Activated naive CD4-positive, alpha-beta T cell treated with anti-CD3 and anti-CD28 coated beads, Interleukin-2, amount 50 U/mL, for 24 hours (primary cell): ENCODE measurements around the gene MFSD6.
"Not testable (repeated sequence)": the region's sequence is repeated elsewhere in the genome, so short reads cannot be mapped to it uniquely, and the experiment has no call there.

Experiments used
- H3K27ac Mint-ChIP-seq: one replicate; pipeline ENCODE4 v1.8.0; 2021; ENCODE audit warnings: mild to moderate bottlenecking, mixed read lengths
- H3K27me3 Mint-ChIP-seq: one replicate; pipeline ENCODE4 v1.8.0; 2021; ENCODE audit warnings: mixed read lengths
- H3K36me3 Mint-ChIP-seq: one replicate; pipeline ENCODE4 v1.8.0; 2021; ENCODE audit warnings: mixed read lengths
- H3K4me1 Mint-ChIP-seq: one replicate; pipeline ENCODE4 v1.8.0; 2021; ENCODE audit warnings: mixed read lengths
- H3K4me3 Mint-ChIP-seq: one replicate; pipeline ENCODE4 v1.8.0; 2021; ENCODE audit warnings: mild to moderate bottlenecking, mixed read lengths
- H3K9me3 Mint-ChIP-seq: one replicate; pipeline ENCODE4 v1.8.0; 2021; ENCODE audit warnings: mixed read lengths

Gene MFSD6

DNA sequence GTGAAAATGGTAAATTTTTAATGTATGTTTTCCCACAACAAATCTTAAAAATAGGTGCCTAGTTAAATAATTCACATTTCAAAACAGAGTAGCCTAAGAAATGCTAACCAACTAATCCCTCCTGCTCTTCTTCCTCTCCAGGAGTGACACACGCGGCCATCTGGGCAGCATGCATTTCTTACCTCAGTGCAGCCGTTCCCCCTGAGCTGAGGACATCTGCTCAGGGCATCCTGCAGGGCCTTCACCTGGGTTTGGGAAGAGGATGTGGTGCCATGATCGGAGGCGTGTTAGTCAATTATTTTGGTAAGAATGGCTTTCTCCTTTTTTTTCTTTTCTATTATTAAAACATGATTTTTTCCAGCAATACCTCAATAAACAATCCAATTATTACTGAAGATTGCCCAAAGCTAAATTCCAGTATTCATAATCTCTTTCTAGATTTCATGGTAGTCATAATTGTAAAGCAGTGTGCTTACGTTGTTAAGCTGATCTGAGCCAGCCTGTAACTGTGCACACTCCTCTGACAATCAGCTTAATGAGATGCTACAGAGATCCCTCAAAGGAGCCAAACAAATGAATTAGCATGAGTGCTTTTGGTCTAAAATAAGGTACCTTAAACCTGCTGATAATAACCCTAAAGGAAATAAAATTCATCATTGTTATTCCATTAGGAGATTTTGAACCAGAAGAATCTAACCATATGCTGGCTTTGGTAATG, 80.5 kb downstream of the MFSD6 start:
- no peaks in the 10 kb centered on the region for H3K27me3 Mint-ChIP-seq
- H3K4me3 Mint-ChIP-seq, result no peak overlapping the region
- peaks cover 46% of the 10 kb centered on the region for H3K36me3 Mint-ChIP-seq
- H3K4me1 Mint-ChIP-seq, result peaks cover 64% of the 10 kb centered on the region
- no peak overlapping the region for H3K27ac Mint-ChIP-seq
- H3K9me3 Mint-ChIP-seq, result peaks cover 13% of the 10 kb centered on the region

DNA sequence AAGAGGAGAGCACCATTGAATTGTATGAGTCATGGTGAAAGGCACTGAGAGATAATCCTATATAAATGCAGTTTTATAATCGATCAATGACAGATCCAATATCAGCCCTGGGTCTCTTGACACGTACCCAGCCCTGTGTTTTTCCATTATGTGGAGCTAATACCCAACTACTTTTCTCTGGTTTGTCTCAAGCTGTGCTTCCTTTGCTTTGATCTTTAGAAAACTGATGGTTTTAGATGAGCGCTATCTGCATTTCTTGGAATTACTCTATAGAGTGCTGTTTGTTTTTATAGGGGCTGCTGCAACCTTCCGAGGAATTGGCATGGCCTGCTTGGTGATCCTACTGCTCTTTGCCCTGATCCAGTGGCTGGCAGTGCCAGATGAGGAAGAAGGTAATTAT, 81.3 kb downstream of the MFSD6 start:
- Mint-ChIP-seq H3K27me3 (no peaks in the 10 kb centered on the region), H3K36me3 (peaks cover 50% of the 10 kb centered on the region), H3K9me3 (peaks cover 13% of the 10 kb centered on the region), H3K27ac (no peak overlapping the region), H3K4me1 (peaks cover 72% of the 10 kb centered on the region), H3K4me3 (no peak overlapping the region)

DNA sequence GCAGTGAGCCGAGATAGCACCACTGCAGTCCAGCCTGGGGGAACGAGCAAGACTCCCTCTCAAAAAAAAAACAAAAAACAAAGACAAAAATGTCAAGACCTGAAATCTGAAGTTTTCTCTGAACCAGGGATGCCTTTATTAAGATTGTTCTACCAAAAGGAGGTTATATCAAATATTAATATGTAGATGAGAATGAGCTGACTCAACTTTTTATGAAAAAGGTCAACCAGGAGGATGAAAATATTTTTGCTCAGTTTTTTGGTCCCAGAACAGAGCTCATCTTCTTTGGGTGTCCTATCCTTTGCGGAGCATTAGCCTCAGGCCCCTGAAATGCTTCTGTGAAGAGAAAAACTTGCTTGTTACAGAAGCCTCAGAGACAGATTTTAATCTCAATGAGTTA, 82.3 kb downstream of the MFSD6 start:
- Mint-ChIP-seq H3K36me3 (peaks cover 55% of the 10 kb centered on the region), H3K9me3 (peaks cover 18% of the 10 kb centered on the region), H3K4me3 (no peak overlapping the region), H3K4me1 (peaks cover 77% of the 10 kb centered on the region), H3K27me3 (no peaks in the 10 kb centered on the region), H3K27ac (no peak overlapping the region)

DNA sequence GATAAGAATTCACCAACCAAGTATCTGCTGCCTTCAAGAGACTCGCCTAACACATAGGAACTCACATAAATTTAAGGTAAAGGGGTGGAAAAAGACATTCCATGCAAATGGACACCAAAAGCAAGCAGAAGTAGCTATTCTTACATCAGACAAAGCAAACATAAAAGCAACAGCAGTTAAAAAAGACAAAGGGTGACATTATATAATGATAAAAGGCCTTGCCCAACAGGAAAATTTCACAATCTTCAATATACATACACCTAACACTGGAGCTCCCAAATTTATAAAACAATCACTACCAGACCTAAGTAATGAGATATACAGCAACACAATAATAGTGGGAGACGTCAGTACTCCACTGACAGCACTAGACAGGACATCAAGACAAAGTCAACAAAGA, 84.9 kb downstream of the MFSD6 start:
- Mint-ChIP-seq H3K4me3 (no peak overlapping the region), H3K9me3 (peaks cover 20% of the 10 kb centered on the region), H3K4me1 (peaks cover 62% of the 10 kb centered on the region), H3K27me3 (no peaks in the 10 kb centered on the region), H3K27ac (peak overlapping the region; percentile 56), H3K36me3 (peaks cover 53% of the 10 kb centered on the region)

DNA sequence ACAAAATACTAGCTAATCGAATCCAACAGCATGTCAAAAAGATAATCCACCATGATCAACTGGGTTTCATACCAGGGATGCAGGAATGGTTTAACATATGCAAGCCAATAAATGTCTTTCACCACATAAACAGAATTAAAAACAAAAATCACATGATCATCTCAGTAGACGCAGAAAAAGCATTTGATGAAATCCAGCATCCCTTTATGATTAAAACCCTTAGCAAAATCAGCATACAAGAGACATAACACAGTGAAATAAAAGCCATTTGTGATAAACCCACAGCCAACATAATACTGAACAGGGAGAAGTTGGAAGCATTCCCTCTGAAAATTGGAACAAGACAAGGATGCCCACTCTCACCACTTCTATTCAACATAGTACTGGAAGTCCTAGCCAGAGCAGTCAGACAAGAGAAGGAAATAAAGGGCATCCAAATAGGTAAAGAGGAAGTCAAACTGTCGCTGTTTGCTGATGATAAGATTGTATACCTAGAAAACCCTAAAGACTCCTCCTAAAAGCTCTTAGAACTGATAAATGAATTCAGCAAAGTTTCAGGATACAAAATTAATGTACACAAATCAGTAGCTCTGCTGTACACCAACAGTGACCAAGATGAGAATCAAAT, 86.6 kb downstream of the MFSD6 start:
- not testable (repeated sequence) for H3K27me3 Mint-ChIP-seq, H3K4me3 Mint-ChIP-seq
- Mint-ChIP-seq H3K27ac (peak overlapping the region; percentile 79), H3K9me3 (peaks cover 20% of the 10 kb centered on the region), H3K4me1 (peaks cover 46% of the 10 kb centered on the region), H3K36me3 (peaks cover 44% of the 10 kb centered on the region)

DNA sequence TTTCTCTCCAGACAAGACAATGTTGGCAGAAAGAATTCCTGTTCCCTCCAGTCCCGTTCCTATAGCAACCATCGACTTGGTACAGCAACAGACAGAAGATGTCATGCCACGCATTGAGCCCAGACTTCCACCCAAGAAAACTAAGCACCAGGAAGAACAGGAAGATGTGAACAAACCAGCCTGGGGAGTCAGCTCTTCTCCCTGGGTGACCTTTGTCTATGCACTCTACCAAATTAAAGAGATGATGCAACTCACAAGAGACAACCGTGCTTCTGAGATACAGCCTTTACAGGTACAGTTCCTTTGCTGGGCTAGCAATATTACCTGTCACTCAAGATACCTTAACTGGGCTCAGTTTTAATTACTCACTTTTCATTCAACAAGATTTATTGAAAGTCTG, 89.3 kb downstream of the MFSD6 start:
- H3K27ac Mint-ChIP-seq, result no peak overlapping the region
- peaks cover 9% of the 10 kb centered on the region for H3K9me3 Mint-ChIP-seq

DNA sequence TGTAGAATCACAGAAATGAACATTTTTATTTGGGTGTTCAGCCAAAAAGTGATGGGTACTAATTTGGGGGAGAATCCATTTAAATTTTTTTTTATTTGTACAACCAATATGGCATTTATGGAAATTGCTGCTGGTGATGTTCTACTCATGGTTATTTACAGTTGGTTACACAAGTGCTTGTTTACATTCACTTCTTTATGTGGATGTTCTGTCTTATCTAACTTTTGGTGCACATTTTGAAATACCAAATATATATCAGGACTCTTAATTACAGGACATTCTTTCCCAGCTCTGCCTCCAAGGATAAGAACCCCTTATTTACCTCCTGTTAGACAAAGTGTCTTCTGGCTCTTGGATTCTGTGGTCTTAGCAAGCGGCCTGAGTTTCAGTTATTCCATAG, 91.1 kb downstream of the MFSD6 start:
- no peak overlapping the region for H3K27ac Mint-ChIP-seq
- peaks cover 7% of the 10 kb centered on the region for H3K9me3 Mint-ChIP-seq
- H3K4me3 Mint-ChIP-seq, result no peak overlapping the region
- H3K36me3 Mint-ChIP-seq, result peaks cover 27% of the 10 kb centered on the region
- H3K4me1 Mint-ChIP-seq, result peaks cover 37% of the 10 kb centered on the region
- no peaks in the 10 kb centered on the region for H3K27me3 Mint-ChIP-seq

More for the DNA sequence above, 89.3 kb downstream of the MFSD6 start:
- Mint-ChIP-seq H3K4me1 (peaks cover 48% of the 10 kb centered on the region), H3K36me3 (peaks cover 36% of the 10 kb centered on the region), H3K27me3 (no peaks in the 10 kb centered on the region), H3K4me3 (no peak overlapping the region)

DNA sequence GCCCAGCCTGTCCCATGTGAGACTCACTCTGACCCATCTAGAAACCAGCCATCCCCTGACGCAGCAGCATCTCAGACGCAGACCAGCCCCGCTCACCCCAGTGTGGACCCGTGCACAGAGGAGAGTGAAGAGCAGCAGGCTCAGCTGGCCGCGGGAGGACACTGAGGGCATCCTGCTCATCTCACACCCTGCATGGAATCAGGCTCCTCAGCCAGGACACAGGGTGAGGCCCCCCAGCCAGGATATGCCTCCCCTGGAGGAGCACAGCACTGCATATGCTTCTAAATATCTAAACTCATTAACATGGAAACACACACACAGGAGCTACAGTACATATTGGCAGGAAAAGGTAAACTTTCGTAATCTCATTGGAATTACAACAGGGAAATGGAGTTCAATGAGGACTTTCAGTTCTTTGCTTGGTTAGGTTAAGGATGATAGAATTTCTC, 91.9 kb downstream of the MFSD6 start:
- peak overlapping the region; percentile 11 for H3K27ac Mint-ChIP-seq
- H3K4me1 Mint-ChIP-seq, result peaks cover 29% of the 10 kb centered on the region
- H3K4me3 Mint-ChIP-seq, result no peak overlapping the region
- no peaks in the 10 kb centered on the region for H3K27me3 Mint-ChIP-seq
- H3K9me3 Mint-ChIP-seq, result peaks cover 7% of the 10 kb centered on the region
- peaks cover 26% of the 10 kb centered on the region for H3K36me3 Mint-ChIP-seq

DNA sequence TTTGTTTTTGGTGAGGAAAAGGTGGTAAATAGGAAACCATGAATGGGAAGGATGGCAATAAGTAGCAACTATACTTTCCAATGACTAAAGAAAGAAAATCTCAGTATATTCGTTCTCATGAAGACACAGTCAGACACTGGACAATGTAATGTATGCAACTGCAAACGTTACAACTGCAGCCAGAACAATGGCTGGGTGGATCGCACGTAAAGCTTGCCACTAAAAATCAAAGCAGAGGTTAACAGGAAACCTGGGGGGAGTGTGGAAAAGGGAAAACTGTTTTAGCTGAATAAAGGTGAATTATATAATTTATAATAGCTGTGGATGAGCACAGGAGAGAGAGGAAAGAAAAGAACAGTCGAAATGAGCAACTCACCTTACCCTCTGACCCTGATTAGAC, 93.1 kb downstream of the MFSD6 start:
- Mint-ChIP-seq H3K27ac (peak overlapping the region; percentile 85), H3K36me3 (peaks cover 18% of the 10 kb centered on the region), H3K4me3 (no peak overlapping the region), H3K9me3 (no peaks in the 10 kb centered on the region), H3K27me3 (no peaks in the 10 kb centered on the region), H3K4me1 (peaks cover 27% of the 10 kb centered on the region)

DNA sequence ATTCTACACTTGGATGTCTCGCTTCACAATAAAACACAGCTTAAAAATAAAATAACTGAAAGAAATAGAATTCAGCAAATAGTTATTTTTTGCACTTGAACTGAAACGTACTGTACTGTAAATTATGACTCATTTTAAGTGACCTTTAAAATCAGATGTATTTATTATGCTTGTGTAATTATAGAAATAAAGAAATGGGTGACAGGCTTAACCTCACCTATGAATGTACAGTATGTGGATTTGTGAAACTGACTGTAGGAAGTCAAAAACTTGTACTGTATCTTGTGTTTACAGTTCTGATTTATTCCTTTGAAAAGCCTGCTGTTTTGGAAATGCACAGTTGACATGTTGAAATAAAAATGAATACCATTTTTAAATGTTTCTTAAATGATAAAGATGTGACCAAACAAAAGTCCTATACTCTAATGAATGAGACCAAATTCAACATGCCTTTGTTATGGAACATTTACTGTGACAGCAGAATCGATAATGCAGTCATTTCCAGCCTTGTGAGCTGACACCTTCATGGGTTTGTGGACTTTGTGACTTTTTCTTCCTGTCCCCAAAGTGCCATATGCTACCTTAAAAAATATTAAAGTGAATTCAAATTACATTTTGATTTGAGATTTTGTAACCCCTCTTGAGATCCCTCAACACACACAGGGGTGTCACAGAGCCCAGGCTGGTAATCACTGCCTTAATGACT, 93.7 kb downstream of the MFSD6 start:
- no peaks in the 10 kb centered on the region for H3K27me3 Mint-ChIP-seq
- H3K36me3 Mint-ChIP-seq, result peaks cover 20% of the 10 kb centered on the region
- H3K4me3 Mint-ChIP-seq, result no peak overlapping the region
- no peaks in the 10 kb centered on the region for H3K9me3 Mint-ChIP-seq
- peaks cover 33% of the 10 kb centered on the region for H3K4me1 Mint-ChIP-seq
- peak overlapping the region; percentile 56 for H3K27ac Mint-ChIP-seq

DNA sequence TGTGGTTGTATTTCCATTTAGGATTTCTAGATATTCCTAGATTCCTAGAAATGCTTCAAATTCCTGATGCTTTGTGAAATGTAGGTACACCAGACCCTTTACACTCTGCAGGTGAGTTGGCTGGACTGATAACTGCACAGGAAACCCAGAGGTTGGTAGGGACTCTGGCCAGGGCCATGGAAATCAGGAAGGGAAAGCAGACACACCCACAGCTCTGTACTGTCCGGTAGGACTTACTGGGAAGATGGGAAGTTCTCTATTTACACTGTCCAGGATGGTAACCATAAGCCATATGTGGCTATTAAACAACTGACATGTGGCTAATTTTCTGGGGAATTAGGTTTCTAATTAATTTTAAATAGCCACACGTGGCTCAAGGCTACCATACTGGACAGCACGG, 94.9 kb downstream of the MFSD6 start:
- Mint-ChIP-seq H3K27ac (no peak overlapping the region), H3K4me1 (peaks cover 34% of the 10 kb centered on the region), H3K4me3 (no peak overlapping the region), H3K36me3 (peaks cover 21% of the 10 kb centered on the region), H3K27me3 (no peaks in the 10 kb centered on the region), H3K9me3 (no peaks in the 10 kb centered on the region)

DNA sequence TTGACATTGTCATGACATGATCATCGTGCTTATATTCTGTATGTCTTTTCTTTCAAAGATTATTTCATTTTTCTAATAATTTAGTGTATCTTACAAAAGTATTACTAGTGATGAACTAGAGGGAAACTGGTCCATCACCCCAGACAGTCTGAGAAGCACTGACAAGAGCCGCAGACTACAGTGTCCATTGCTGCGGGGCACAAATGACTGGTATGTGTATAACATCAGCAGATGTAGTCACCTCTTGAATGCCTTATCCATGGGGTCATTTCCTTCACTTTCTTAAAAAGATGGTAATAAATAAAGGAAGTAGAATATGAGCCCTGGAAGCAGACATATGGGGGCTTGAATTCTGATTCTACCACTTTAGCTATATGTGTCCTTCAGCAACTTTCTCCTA, 96.8 kb downstream of the MFSD6 start:
- Mint-ChIP-seq H3K4me1 (peaks cover 34% of the 10 kb centered on the region), H3K4me3 (no peak overlapping the region), H3K27me3 (no peaks in the 10 kb centered on the region), H3K36me3 (peaks cover 20% of the 10 kb centered on the region), H3K9me3 (no peaks in the 10 kb centered on the region), H3K27ac (no peak overlapping the region)

DNA sequence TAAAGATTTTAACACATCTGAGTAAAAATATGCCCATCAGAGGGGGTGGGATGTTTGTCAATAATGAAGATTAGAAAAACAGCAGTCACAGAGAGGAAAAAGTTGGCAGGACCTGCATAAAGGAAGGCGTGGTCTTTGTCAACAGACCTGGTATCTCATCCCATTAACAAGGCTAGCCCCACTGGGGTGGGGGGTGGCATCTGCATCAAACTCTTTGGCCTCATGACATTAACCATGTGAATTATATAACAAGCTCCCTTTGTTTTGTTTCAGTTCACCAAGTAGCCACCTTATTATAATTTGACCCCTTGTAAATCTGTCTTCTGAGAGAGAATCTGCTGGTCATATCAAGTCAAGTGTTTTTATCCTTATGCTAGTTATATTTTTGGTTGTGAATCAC, 97.5 kb downstream of the MFSD6 start:
- Mint-ChIP-seq H3K27me3 (no peaks in the 10 kb centered on the region), H3K4me3 (no peak overlapping the region), H3K9me3 (no peaks in the 10 kb centered on the region), H3K4me1 (peaks cover 34% of the 10 kb centered on the region), H3K36me3 (peaks cover 15% of the 10 kb centered on the region), H3K27ac (peak overlapping the region; percentile 70)

DNA sequence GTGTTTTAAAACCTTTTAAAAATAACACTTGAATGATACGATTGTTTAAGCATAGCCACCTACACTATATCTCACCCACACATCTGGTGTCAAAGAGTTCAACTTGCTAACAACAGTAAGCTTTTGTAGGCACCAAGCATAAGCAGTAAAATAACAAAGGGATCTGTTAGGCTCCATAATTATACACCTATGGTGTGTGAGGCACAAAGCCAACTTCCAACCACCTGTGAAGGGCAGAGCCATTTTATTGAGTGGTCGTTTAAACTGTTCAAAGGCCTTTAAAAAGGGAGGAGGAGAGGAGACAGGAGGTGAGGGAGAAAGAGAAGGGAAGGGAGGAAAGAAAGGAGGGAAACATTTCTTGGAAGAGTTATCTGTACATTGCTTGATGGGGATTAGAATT, 98.5 kb downstream of the MFSD6 start:
- Mint-ChIP-seq H3K27me3 (no peaks in the 10 kb centered on the region), H3K9me3 (no peaks in the 10 kb centered on the region), H3K4me3 (no peak overlapping the region), H3K4me1 (peaks cover 27% of the 10 kb centered on the region), H3K36me3 (peaks cover 12% of the 10 kb centered on the region), H3K27ac (peak overlapping the region; percentile 91)

DNA sequence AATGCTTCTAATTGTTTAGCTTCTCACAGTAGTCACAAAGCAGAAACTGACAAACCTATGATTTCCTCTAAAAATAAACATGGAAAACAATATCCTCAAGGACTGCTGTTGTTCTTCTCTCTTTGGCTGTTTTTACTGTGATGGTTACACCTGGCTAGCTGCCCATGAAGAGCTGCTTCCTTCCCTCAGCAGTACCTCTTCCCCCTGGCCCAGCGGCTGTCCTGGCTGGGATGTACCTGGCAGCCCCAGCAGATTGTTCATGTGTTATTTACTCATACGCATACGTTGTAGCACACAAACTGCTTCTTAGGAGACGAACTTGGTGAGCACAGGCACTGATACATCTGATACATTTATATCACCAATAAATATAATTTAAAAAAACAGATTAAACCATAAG, 99.0 kb downstream of the MFSD6 start:
- Mint-ChIP-seq H3K4me1 (peaks cover 23% of the 10 kb centered on the region), H3K27ac (no peak overlapping the region), H3K9me3 (no peaks in the 10 kb centered on the region), H3K36me3 (peaks cover 12% of the 10 kb centered on the region), H3K27me3 (no peaks in the 10 kb centered on the region), H3K4me3 (no peak overlapping the region)

DNA sequence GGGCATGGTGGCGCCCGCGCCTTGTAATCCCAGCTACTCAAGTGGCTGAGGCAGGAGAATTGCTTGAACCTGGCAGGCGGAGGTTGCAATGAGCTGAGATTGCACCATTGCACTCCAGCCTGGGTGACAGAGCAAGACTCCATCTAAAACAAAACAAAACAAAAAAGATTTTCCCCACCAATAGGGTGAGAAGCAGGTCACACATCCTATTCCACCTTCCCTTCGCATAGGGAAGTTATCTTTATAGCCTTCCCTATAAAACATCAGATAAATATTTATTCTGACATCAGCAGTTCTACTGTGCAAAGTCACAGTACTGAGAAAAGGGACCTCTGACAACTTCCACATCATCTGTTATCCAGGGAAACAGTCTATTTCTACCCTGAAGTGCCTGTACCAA, 101.7 kb downstream of the MFSD6 start:
- H3K27me3 Mint-ChIP-seq, H3K36me3 Mint-ChIP-seq, H3K9me3 Mint-ChIP-seq, H3K4me3 Mint-ChIP-seq, H3K27ac Mint-ChIP-seq: not testable (repeated sequence)
- H3K4me1 Mint-ChIP-seq, result peaks cover 27% of the 10 kb centered on the region
